ENCODE results near the gene LIN28A. TPM values are rescaled to one million over a fixed set of nuclear protein-coding genes. Genes with fewer than 3 reads are reported as not detected.

The LIN28A gene
- total and polyA plus RNA-seq, 2 donors (not counting 1 experiment from before 2014, with no cell fraction given): not detected

DNA sequence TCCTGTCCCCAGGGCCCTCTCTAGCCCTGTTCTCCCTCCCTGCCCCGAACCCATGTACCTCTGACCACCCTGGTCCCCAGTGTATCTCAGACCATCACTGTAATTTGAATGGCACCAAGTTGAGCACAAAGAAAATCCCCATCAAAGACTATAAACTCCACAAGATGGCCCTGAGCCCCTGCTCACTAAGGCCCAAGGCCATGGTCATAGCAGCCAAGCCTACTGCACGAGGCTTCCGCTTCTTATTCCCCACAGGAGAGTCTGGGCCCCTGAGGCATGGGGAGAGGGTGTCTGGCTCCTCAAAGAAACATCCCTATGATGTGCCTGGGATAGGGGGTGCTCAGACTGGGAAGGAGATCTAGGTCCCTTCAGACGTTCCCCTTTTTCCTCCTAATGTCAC lies 42.6 kb upstream of the LIN28A start:
- Mint-ChIP-seq H3K27me3 (peaks cover 12% of the 10 kb centered on the region), H3K9me3 (ENCODE audit: insufficient read depth) (no peaks in the 10 kb centered on the region), H3K4me3 (no peak overlapping the region), H3K4me1 (peaks cover 5% of the 10 kb centered on the region), H3K27ac (no peak overlapping the region)
- Histone ChIP-seq H3K4me1 (ENCODE audit: control insufficient read depth in 2 of 2, insufficient read depth in 2 of 2, low read length in 2 of 2) (peaks cover 2 to 21% of the 10 kb centered on the region in 2 donors), H2AFZ (ENCODE audit: insufficient read depth, low read depth, low read length, poor library complexity, severe bottlenecking) (no peak overlapping the region), H3K79me2 (ENCODE audit: control insufficient read depth, insufficient read depth, low read length) (no peaks in the 10 kb centered on the region), H3K27me3 (replicated peaks in 1 of 4; ENCODE audit: control extremely low read depth in 1 of 4, control insufficient read depth in 3 of 4, insufficient read depth in 4 of 4, low read length in 3 of 4) (peaks cover 0 to 10% (median 5%) of the 10 kb centered on the region in 4 experiments), H3K4me3 (ENCODE audit: control extremely low read depth in 1 of 5, extremely low read depth in 1 of 5, insufficient read depth in 1 of 5, low read depth in 2 of 5, low read length in 4 of 5) (no peak overlapping the region), H4K20me1 (ENCODE audit: control insufficient read depth, insufficient read depth, low read length, poor library complexity, severe bottlenecking) (no peaks in the 10 kb centered on the region), H3K9me3 (ENCODE audit: control extremely low read depth in 1 of 3, control insufficient read depth in 2 of 3, insufficient read depth in 1 of 3, low read length in 2 of 3) (peaks cover 0 to 6% (median 0%) of the 10 kb centered on the region in 3 donors), H3K27ac (ENCODE audit: low read length in 2 of 2) (no peak overlapping the region), H3K36me3 (replicated peaks in 1 of 2; ENCODE audit: control extremely low read depth in 1 of 2, control insufficient read depth in 1 of 2, extremely low read depth in 1 of 2, insufficient read depth in 2 of 2, low read length in 1 of 2) (no peaks in the 10 kb centered on the region), H3K9ac (ENCODE audit: low read length) (no peak overlapping the region), H3K4me2 (replicated peaks; ENCODE audit: low read depth, low read length, poor library complexity, severe bottlenecking) (no peak overlapping the region)
- ChIA-PET CTCF (interaction anchor here (0.6 to 2.3 kb wide), 2 partner anchors 11 to 28 kb away, joined by 3 to 6 read pairs; no protein-coding TSS in a partner anchor), POLR2A (no interaction called here)
- WGBS (ENCODE audit: insufficient coverage): 71% methylated on average over 1 of the region's 4 CpGs
- ATAC-seq (ENCODE audit: low read depth) (no peak), DNase-seq (no peak)
- intact Hi-C loops (cut with micrococcal nuclease): no loop called here
- TF ChIP-seq, protein P1, sequence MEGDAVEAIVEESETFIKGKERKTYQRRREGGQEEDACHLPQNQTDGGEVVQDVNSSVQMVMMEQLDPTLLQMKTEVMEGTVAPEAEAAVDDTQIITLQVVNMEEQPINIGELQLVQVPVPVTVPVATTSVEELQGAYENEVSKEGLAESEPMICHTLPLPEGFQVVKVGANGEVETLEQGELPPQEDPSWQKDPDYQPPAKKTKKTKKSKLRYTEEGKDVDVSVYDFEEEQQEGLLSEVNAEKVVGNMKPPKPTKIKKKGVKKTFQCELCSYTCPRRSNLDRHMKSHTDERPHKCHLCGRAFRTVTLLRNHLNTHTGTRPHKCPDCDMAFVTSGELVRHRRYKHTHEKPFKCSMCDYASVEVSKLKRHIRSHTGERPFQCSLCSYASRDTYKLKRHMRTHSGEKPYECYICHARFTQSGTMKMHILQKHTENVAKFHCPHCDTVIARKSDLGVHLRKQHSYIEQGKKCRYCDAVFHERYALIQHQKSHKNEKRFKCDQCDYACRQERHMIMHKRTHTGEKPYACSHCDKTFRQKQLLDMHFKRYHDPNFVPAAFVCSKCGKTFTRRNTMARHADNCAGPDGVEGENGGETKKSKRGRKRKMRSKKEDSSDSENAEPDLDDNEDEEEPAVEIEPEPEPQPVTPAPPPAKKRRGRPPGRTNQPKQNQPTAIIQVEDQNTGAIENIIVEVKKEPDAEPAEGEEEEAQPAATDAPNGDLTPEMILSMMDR (IDR thresholded peaks at IDR 0.05): no peak
- no peak for TF ChIP-seq EZH2 (IDR thresholded peaks at IDR 0.05; ENCODE audit: borderline replicate concordance, insufficient read depth, low read depth, low read length, poor library complexity, severe bottlenecking)

DNA sequence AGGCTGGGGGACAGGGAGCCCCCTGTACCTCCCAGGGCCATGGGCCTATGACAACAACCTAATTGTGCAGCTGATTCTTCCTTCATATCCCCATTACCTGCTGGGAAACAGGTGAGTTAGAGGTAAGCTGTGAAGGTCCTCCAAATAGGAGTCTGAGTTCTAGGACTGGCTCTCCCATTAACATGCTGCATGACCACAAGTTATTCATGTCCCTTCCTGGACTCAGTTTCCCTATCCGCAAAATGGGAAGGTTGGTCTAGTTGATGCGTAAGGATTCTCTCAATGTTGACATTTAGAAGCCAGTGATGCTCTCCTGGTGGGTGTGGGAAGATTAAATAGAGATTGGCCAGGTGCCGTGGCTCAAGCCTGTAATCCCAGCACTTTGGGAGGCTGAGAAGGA lies 42.1 kb upstream of the LIN28A start:
- Histone ChIP-seq H3K36me3 (replicated peaks in 1 of 2; ENCODE audit: control extremely low read depth in 1 of 2, control insufficient read depth in 1 of 2, extremely low read depth in 1 of 2, insufficient read depth in 2 of 2, low read length in 1 of 2) (no peaks in the 10 kb centered on the region), H3K9me3 (ENCODE audit: control extremely low read depth in 1 of 3, control insufficient read depth in 2 of 3, insufficient read depth in 1 of 3, low read length in 2 of 3) (peaks cover 0 to 6% (median 0%) of the 10 kb centered on the region in 3 donors), H3K27ac (ENCODE audit: low read length in 2 of 2) (no peak overlapping the region), H3K79me2 (ENCODE audit: control insufficient read depth, insufficient read depth, low read length) (no peaks in the 10 kb centered on the region), H3K4me2 (replicated peaks; ENCODE audit: low read depth, low read length, poor library complexity, severe bottlenecking) (no peak overlapping the region), H3K4me3 (ENCODE audit: control extremely low read depth in 1 of 5, extremely low read depth in 1 of 5, insufficient read depth in 1 of 5, low read depth in 2 of 5, low read length in 4 of 5) (no peak overlapping the region), H3K27me3 (replicated peaks in 1 of 4; ENCODE audit: control extremely low read depth in 1 of 4, control insufficient read depth in 3 of 4, insufficient read depth in 4 of 4, low read length in 3 of 4) (peaks cover 0 to 10% (median 5%) of the 10 kb centered on the region in 4 experiments), H4K20me1 (ENCODE audit: control insufficient read depth, insufficient read depth, low read length, poor library complexity, severe bottlenecking) (no peaks in the 10 kb centered on the region), H3K4me1 (ENCODE audit: control insufficient read depth in 2 of 2, insufficient read depth in 2 of 2, low read length in 2 of 2) (peaks cover 2 to 23% of the 10 kb centered on the region in 2 donors), H3K9ac (ENCODE audit: low read length) (no peak overlapping the region), H2AFZ (ENCODE audit: insufficient read depth, low read depth, low read length, poor library complexity, severe bottlenecking) (no peak overlapping the region)
- H3K4me1 Mint-ChIP-seq: peaks cover 7% of the 10 kb centered on the region
- POLR2A ChIA-PET: no interaction called here
- TF ChIP-seq, protein P1 (IDR thresholded peaks at IDR 0.05): no peak
- no peak for TF ChIP-seq EZH2 (IDR thresholded peaks at IDR 0.05; ENCODE audit: borderline replicate concordance, insufficient read depth, low read depth, low read length, poor library complexity, severe bottlenecking)
- H3K27ac Mint-ChIP-seq: no peak overlapping the region
- H3K27me3 Mint-ChIP-seq: peaks cover 9% of the 10 kb centered on the region
- no peak for ATAC-seq (ENCODE audit: low read depth)
- H3K9me3 Mint-ChIP-seq (ENCODE audit: insufficient read depth): no peaks in the 10 kb centered on the region
- intact Hi-C loops (cut with micrococcal nuclease): no loop called here
- 100% methylated on average over 2 of the region's 3 CpGs for WGBS (ENCODE audit: insufficient coverage)
- no peak overlapping the region for H3K4me3 Mint-ChIP-seq
- DNase-seq: no peak
- CTCF ChIA-PET: interaction anchor here (0.6 to 2.3 kb wide), 2 partner anchors 10 to 27 kb away, joined by 3 to 6 read pairs; no protein-coding TSS in a partner anchor

All from B cell (primary cell).